Body of pancreas (tissue), 4 donors: ENCODE measurements around the gene NFIA.

Experiments used
- CTCF ChIP-seq, 7 experiments: fragments of 450-650 bp in 4 of 7; fragments of 200-600 bp in 3 of 7; sonication (generic) in 3 of 7; IDR thresholded peaks; one replicate each; pipeline ENCODE4 v1.5.1; 2016 to 2019; ENCODE audit warnings: antibody characterized with exemption in 7 of 7
- POLR2A ChIP-seq, 3 donors: fragments of 450-650 bp; IDR thresholded peaks; one replicate each; pipeline ENCODE4 v1.6.1; 2016; ENCODE audit warnings: antibody characterized with exemption in 3 of 3, mild to moderate bottlenecking in 2 of 3

- TF ChIP-seq CTCF (IDR thresholded peaks at IDR 0.05) (no peak), POLR2A (IDR thresholded peaks at IDR 0.05) (no peak)
Observed at GRCh38 chr1:61208831-61209230, 126.5 kb downstream of the NFIA start.
